ENCODE data around the gene KBTBD12. TPM values are rescaled to one million over a fixed set of nuclear protein-coding genes. Genes with fewer than 3 reads are reported as not detected.

KBTBD12 gene
- total RNA-seq, 3 donors from 2014 or later: 0.05 TPM; not detected in 2

DNA sequence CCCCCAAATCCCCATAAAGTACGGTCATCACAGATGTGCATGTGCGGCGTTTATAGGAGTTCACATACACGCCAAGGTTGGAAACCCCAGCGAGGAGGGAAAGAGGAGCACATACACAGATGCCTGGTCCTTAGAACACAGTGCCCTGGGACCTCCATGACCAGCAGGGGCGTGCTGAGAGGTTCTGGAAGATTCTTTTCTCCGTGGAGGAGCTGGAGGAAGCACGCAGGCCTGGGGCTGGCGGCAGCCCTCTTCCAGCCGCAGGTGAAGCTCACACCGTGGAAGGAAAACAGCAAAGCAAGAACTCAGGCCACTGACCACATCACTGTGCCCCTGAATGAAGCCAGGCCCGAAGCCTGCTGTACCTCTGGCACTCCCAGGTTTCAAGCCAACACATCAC, 76.2 kb downstream of the KBTBD12 start:
- no peaks in the 10 kb centered on the region for H3K9me3 Mint-ChIP-seq
- no peak overlapping the region for H3K4me3 Mint-ChIP-seq
- no peaks in the 10 kb centered on the region for H3K4me1 Mint-ChIP-seq (ENCODE audit: low read depth)
- H3K27me3 Mint-ChIP-seq (ENCODE audit: low read depth): no peaks in the 10 kb centered on the region
- DNase-seq (no peak), ATAC-seq (no peak)
- no peaks in the 10 kb centered on the region for H3K36me3 Mint-ChIP-seq (ENCODE audit: insufficient read depth)

DNA sequence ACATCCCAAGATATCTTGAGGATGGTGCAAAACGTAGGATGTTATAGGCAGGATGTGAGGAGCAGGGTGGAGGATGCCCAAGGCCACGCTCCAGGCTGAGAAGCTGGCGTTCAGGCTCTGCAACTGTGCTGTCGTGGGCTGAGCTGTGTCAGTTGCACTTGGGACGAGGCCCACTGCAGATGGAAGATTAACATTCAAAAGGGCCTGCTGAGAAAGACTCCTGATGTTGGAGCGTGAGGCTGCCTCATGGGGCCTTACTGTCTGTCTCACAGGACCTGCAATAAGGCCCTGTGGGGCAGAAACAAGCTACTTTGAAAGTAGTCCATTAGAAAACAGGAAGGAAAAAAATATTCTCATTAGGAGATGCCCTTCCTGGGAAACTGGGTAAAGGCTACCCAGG, 76.6 kb downstream of the KBTBD12 start:
- DNase-seq: no peak
- no peak for ATAC-seq
- H3K4me3 Mint-ChIP-seq: no peak overlapping the region

DNA sequence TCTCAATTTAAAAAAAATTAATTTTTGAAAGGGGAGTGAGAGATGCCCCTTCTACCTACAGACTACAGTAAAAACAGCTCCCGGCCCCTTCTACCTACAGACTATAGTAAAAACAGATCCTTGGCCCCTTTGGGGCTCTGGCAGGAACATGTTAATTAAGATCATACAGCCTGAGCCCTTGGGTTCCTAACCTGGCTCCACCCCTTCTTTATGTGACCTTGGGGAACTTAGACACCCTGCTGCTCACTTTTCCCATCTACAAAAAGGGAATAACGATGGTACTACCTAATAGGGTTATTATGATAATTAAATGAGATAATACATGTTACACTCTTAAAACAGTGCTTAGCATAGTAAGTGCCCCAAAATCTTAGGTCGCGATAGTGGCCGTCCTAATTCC, 77.1 kb downstream of the KBTBD12 start:
- Mint-ChIP-seq H3K9me3 (no peaks in the 10 kb centered on the region), H3K4me3 (no peak overlapping the region), H3K27me3 (ENCODE audit: low read depth) (no peaks in the 10 kb centered on the region), H3K36me3 (ENCODE audit: insufficient read depth) (peaks cover 3% of the 10 kb centered on the region), H3K4me1 (ENCODE audit: low read depth) (no peaks in the 10 kb centered on the region)
- no peak for DNase-seq
- ATAC-seq: no peak

More for the DNA sequence above, 76.6 kb downstream of the KBTBD12 start:
- Mint-ChIP-seq H3K27me3 (ENCODE audit: low read depth) (no peaks in the 10 kb centered on the region), H3K36me3 (ENCODE audit: insufficient read depth) (peaks cover 2% of the 10 kb centered on the region), H3K9me3 (no peaks in the 10 kb centered on the region), H3K4me1 (ENCODE audit: low read depth) (no peaks in the 10 kb centered on the region)

DNA sequence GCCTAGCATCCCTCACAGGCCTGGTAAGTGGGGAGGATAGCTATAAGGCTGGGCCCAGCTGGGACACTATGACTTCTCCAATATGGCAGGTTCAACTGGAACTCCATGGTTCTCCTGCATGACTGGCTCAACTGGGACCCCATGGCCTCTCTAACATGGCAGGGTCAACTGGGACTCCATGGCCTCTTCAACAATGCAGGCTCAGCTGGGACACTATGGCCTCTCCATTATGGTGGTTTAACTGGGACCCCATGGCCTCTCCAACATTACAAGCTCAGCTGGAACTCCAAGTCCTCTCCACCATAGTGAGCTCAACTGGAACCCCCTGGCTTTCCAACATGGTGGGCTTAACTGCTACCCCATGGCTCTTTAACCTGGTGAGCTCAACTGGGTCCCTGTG, 79.0 kb downstream of the KBTBD12 start:
- ATAC-seq (no peak), DNase-seq (no peak)
- Mint-ChIP-seq H3K27me3 (ENCODE audit: low read depth) (no peaks in the 10 kb centered on the region), H3K4me3 (no peak overlapping the region), H3K9me3 (no peaks in the 10 kb centered on the region), H3K36me3 (ENCODE audit: insufficient read depth) (peaks cover 3% of the 10 kb centered on the region), H3K4me1 (ENCODE audit: low read depth) (no peaks in the 10 kb centered on the region)

DNA sequence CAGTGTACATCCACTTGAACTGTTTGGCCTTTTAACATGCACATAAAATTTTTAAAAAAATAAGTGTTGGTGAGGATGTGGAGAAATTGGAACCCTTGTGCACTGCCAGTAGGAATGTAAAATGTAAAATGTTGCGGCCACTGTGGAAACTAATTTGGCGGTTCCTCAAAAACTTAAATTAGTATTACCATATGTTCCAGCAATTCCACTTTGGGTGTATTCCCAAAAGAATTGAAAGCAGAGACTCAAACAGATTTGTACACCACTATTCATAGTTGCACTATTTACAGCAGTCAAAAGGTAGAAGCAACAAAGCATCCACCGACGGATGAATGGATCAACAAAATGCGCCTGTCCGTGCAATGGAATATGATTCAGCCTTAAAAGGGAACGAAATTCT, 82.0 kb downstream of the KBTBD12 start:
- H3K4me3 Mint-ChIP-seq: no peak overlapping the region
- no peak for DNase-seq
- H3K4me1 Mint-ChIP-seq (ENCODE audit: low read depth): no peaks in the 10 kb centered on the region
- H3K36me3 Mint-ChIP-seq (ENCODE audit: insufficient read depth): peaks cover 3% of the 10 kb centered on the region
- H3K27me3 Mint-ChIP-seq (ENCODE audit: low read depth): no peaks in the 10 kb centered on the region
- no peak for ATAC-seq
- no peaks in the 10 kb centered on the region for H3K9me3 Mint-ChIP-seq

DNA sequence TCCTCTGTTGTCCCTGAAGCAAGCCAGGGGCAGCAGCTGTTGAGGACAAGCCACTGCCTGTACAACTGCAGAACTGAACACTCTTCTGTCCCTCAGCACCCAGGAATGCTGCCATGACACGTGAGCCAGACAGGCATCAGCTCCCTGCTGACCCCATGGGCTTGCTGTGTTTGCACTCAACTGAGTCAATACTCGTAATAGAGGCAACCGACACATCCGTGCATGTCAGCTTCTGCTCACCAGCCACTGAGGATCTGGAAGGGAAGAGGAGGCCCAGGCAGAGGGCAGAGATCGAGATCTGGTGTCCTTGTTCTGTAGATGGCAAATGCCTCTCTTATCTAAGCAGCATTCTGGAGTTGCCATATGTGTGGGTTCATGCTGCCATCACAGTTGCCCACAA, 82.9 kb downstream of the KBTBD12 start:
- ATAC-seq (no peak), DNase-seq (no peak)
- H3K4me3 Mint-ChIP-seq: no peak overlapping the region
- no peaks in the 10 kb centered on the region for H3K27me3 Mint-ChIP-seq (ENCODE audit: low read depth)
- no peaks in the 10 kb centered on the region for H3K4me1 Mint-ChIP-seq (ENCODE audit: low read depth)
- H3K36me3 Mint-ChIP-seq (ENCODE audit: insufficient read depth): peaks cover 3% of the 10 kb centered on the region
- no peaks in the 10 kb centered on the region for H3K9me3 Mint-ChIP-seq

DNA sequence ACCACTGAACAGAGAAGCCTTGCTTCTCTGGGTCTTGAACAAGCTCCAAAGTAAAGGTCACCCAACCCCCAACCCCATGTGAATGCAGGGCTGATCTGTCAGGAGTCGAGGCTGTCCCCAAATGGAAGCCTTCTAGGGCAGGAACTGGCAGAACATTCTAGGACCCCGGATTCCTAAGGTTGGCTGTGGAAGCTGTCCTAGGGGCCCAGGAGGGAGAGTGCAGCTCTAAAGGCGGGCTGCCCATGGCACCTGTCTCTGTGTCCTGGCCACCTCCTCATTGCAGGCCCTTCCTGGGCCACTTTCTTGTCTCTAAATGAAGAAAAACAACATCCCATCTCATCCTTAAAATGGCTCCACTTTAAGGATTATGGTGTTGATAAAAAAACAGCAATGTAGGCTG, 83.6 kb downstream of the KBTBD12 start:
- Mint-ChIP-seq H3K4me3 (no peak overlapping the region), H3K27me3 (ENCODE audit: low read depth) (no peaks in the 10 kb centered on the region), H3K4me1 (ENCODE audit: low read depth) (no peaks in the 10 kb centered on the region), H3K9me3 (no peaks in the 10 kb centered on the region), H3K36me3 (ENCODE audit: insufficient read depth) (peaks cover 3% of the 10 kb centered on the region)
- ATAC-seq (no peak), DNase-seq (no peak)

DNA sequence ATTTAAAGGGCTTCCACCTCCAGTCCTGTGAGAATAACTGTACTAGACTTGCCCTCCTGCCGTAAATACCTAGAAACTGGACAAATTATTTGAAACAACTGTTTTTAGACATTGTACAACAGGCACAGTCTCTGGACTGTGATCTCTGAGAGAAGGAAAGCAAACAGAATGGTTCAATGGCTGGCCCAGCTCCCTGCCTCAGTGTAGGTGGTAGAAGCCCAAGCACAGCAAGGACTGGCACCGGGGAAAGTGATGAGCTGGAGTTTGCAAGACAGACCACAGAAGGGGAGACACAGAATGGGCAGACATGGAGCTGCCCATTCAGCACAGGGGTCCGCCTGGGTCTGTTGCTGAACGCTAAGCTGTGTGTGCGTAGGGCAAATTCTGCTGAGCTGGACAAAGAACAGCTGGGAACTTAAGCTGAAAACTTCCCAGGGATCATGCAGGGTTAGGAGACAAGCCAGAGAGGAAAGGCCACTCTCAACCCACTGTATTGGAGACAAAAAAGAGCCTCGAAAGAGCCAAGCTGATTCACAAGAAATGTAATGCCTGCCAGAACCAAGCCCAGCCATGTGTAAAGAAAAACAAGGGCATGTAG, 84.6 kb downstream of the KBTBD12 start:
- Mint-ChIP-seq H3K9me3 (no peaks in the 10 kb centered on the region), H3K4me1 (ENCODE audit: low read depth) (no peaks in the 10 kb centered on the region), H3K4me3 (no peak overlapping the region), H3K36me3 (ENCODE audit: insufficient read depth) (peaks cover 3% of the 10 kb centered on the region), H3K27me3 (ENCODE audit: low read depth) (no peaks in the 10 kb centered on the region)
- DNase-seq (no peak), ATAC-seq (no peak)

DNA sequence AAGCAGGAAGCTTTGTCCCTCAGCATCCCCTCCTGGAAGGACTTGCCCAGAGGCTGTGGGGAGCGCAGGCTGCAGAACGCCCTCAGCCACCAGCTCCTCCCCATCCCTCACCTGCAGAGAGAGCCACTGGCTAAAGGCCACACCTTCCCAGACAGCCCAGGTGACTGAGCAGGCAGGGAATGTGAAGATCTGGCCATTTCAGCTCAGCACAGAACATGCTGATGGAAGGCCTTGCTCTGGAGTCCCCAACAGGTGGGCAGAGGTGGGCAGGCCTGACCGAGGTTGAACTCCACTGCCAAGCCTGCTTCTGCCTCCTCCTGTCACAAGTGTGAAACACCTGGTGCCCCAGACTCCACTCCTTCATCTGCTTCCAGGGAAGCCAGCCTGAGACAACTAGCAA, 86.5 kb downstream of the KBTBD12 start:
- Mint-ChIP-seq H3K4me3 (no peak overlapping the region), H3K36me3 (ENCODE audit: insufficient read depth) (peaks cover 2% of the 10 kb centered on the region), H3K4me1 (ENCODE audit: low read depth) (no peaks in the 10 kb centered on the region), H3K9me3 (no peaks in the 10 kb centered on the region), H3K27me3 (ENCODE audit: low read depth) (peaks cover 5% of the 10 kb centered on the region)
- ATAC-seq (no peak), DNase-seq (no peak)

DNA sequence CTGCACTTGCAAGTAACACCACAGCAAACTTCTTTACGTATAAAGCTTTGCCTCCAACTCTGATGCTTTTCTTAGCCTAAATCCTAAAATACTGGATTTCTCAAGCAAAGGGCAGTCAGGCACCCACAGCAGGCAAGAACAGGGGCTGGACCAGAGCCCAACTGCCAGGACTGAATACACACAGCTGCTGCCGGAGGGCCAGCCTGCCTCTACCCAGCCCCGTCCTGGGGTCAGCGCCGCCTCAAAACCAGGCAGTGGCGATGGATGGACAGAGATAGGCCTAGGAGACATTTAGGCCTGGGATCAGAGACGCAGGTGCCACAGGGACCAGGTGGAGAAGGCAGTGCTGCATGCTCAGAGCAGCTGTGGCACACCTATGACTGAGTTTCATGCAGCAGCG, 89.6 kb downstream of the KBTBD12 start:
- ATAC-seq (no peak), DNase-seq (no peak)
- H3K36me3 Mint-ChIP-seq (ENCODE audit: insufficient read depth): no peaks in the 10 kb centered on the region
- peaks cover 6% of the 10 kb centered on the region for H3K27me3 Mint-ChIP-seq (ENCODE audit: low read depth)
- H3K4me3 Mint-ChIP-seq: no peak overlapping the region
- H3K4me1 Mint-ChIP-seq (ENCODE audit: low read depth): no peaks in the 10 kb centered on the region
- no peaks in the 10 kb centered on the region for H3K9me3 Mint-ChIP-seq

DNA sequence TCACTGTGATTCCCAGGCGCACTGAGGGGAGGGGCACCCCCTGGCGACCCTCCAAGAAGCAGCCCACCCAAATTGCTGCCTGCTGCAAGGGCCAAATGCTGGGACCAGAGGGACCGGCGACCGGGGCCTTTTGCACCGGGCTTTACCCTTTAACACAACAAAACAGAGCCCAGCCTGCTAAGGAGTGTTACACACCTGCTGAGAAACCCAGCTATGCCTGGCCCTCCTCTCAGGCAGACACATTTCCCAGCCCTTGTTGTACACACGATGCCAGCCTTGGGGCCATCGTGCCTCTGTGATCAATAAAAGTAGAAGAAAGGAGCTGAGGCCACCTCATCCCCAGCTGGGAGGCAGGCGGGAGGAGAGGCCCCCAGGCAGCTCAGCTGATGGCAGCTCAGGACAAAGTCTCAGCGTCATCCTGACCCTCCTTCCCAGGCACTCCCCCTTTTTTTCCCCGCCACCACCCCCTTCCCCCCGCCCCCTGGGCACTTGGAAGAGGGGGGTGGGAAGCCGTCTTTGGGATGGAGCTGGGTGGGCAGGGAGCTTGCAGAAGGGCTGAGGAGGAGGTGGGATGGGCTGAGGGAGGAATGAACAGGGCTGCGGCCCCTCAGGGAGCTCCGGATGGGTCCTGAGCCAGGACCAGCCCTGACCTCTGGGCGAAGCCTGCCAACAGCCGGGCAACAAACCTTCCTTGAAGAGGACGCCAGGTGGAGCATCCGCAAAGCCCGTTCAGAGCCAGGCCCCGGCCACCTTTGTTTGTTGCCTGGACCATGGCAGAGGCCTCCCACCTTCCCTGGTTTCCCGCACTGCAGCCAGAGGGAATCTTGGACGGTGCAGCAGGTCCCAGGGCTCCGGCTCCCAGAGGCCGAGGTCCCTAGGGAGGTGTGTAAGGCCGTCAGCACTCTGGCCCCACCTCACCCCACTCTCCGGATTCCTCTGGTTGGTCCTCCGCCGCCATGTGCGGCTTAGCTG, 91.3 kb downstream of the KBTBD12 start:
- H3K4me3 Mint-ChIP-seq: no peak overlapping the region
- DNase-seq: no peak
- H3K4me1 Mint-ChIP-seq (ENCODE audit: low read depth): peaks cover 1% of the 10 kb centered on the region
- H3K36me3 Mint-ChIP-seq (ENCODE audit: insufficient read depth): no peaks in the 10 kb centered on the region
- no peaks in the 10 kb centered on the region for H3K9me3 Mint-ChIP-seq
- no peak for ATAC-seq
- peaks cover 10% of the 10 kb centered on the region for H3K27me3 Mint-ChIP-seq (ENCODE audit: low read depth)

DNA sequence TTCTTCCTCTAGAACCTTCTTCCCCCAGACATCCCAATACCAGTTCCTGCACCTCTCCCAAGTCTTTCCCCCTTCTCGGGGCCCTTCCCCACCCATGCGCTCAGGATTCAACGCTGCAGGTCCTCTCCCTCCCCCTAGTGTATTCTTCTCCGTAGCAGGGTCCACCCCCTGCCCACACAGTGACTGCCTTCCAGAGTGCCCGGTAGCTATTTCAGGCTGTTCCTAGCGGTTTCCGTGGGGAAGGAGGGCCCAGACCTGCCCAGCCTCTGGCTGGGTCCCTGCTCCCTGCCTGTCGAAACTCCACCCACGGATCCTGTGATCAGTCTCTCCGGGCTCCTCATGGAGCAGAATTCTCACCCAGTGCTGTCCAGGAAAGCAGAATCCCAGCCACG, 92.0 kb downstream of the KBTBD12 start:
- no peaks in the 10 kb centered on the region for H3K9me3 Mint-ChIP-seq
- no peaks in the 10 kb centered on the region for H3K36me3 Mint-ChIP-seq (ENCODE audit: insufficient read depth)
- H3K27me3 Mint-ChIP-seq (ENCODE audit: low read depth): peaks cover 13% of the 10 kb centered on the region
- DNase-seq: no peak
- H3K4me1 Mint-ChIP-seq (ENCODE audit: low read depth): peaks cover 4% of the 10 kb centered on the region
- no peak overlapping the region for H3K4me3 Mint-ChIP-seq
- no peak for ATAC-seq

DNA sequence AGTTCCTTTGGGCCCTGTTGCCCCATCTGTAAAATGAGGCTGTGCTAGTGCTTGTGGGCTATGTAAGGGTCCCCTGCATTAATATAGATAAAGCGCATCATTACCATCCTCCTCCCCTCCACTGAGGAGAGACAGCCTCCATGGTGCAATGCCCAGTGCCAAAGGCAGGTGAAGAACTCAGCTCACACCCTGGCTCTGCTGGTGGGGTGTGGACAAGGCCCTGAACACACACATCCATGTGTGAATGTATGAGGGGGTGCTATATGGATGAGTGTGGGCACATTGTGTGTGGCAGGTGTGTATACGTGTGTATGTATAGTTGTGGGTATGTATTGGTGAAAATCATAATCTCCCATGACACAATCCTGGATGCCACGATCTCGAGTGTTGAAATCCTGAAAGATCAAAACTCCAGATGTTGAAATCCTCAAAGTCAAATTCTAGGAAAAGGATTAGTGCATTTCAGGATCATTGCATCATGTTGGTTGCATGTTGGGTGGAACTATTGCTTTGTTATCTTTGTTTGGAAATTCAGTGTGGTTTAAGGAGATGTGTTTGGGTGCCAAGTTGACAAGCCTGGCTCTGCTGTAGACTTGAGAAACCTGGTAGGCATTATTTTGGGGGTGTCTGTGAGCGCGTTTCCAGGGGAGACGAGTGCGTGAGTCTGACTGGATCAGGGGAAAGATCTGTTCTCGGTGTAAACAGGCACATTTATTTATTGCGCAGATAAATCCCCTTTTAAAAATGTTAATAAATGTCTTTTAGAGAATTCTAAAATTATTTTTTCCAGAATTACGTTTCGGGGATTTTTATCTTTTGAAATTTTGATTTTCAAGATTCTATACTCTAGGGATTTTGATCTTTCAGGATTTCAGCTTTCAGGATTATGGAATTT, 95.2 kb downstream of the KBTBD12 start:
- Mint-ChIP-seq H3K4me1 (ENCODE audit: low read depth) (peaks cover 4% of the 10 kb centered on the region), H3K4me3 (no peak overlapping the region), H3K9me3 (no peaks in the 10 kb centered on the region), H3K36me3 (ENCODE audit: insufficient read depth) (no peaks in the 10 kb centered on the region), H3K27me3 (ENCODE audit: low read depth) (peaks cover 13% of the 10 kb centered on the region)
- no peak for DNase-seq
- no peak for ATAC-seq

DNA sequence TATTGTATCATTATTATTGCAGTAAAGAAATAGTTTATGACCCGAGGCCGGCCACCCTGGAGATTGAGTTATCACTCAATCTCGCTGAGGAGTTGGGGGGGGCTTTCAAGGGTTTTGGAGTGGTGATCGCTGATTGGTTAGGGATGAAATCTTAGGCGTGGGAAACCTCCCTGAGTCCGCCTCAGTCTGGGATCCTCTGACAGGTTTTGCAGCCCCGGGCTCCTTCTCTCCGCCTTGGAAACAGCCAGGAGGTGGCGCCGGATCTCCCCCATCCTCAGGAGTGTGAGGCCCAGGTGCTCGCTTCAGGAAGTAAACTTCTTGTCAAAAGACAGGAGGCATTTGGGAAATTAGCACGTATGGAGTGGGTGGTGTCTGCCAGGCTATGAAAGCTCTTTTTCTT, 96.1 kb downstream of the KBTBD12 start:
- Mint-ChIP-seq H3K27me3 (ENCODE audit: low read depth) (peaks cover 9% of the 10 kb centered on the region), H3K36me3 (ENCODE audit: insufficient read depth) (no peaks in the 10 kb centered on the region), H3K4me1 (ENCODE audit: low read depth) (peaks cover 4% of the 10 kb centered on the region), H3K9me3 (no peaks in the 10 kb centered on the region), H3K4me3 (no peak overlapping the region)
- DNase-seq (no peak), ATAC-seq (no peak)

Measured in activated T-cell treated with anti-CD3 and anti-CD28 coated beads, Interleukin-2, amount 50 U/mL, for 4 hours (primary cell).